ENCODE data around the gene BTG2.

BTG2 gene

DNA sequence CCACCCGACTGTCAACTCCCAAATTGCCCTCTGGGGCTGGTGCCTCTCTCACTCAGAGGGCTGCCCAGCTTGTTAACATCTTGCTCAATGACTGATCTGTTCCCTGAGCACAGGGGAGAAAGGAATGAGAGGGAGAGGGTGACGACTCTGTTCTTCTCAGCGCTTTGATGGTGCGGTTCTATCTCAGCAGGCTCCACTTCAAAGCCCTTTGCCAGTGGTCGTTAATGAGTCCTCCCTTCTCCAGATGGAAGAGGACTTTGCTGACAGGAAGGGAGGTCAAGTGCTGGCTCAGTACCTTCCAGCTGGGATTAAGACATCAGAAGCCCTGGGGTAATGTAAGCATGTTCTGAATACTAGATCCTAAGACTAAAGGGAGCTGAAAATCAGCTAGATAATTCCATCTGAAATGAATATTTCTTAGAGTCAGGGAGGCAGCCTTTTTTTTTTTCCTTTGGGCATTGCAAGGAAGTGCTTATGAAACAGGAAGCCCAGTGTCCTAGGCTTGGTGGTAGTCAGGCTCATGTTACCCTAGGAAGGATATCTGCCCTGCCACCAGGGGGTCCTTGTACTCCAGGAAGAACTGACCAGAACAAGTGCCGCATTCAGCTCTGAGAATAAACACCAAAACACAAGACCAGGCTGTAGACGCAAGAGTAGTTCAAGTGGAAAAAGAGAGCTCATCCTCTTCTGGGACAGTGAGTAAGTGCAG, 40.9 kb downstream of the BTG2 start:
- no peak for DNase-seq

DNA sequence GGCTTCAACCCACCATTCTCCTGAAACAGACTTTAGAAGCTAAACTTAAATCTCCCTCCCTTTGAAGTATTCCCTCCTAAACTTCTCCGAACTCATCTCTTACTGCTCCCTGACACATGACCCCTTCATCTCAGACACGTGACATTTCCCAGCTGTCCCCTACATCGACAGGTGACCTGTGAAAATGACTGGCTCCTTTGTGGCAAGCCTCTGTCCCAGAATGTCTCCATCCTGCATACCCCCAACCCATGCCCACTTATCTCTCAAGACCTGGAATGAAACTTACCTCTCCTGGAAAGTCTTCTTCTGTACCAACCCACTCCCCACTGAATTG, 41.4 kb downstream of the BTG2 start:
- DNase-seq, result no peak

DNA sequence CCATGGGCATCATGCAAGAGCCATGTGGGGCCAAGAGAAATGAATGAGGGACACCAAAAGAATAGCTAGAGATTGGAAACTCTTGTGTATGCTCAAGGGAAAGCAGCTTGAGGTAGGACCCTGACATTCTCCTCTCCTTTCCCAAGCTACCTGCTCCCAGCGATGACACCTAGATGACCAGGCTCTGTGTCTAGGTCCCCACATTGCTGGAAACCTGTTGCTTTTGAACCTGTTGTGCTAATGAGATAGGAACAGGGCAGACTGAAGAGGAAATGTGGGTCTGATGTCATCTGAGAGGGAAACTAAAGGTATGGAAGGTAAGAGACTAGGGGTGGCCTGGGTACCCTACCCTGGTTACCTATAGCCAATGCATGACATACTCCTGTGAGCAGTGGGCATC, 43.8 kb downstream of the BTG2 start:
- DNase-seq, result no peak

GRCh38 chr1:203349773-203350524, 44.6 kb downstream of the BTG2 start:
- no peak for DNase-seq

DNA sequence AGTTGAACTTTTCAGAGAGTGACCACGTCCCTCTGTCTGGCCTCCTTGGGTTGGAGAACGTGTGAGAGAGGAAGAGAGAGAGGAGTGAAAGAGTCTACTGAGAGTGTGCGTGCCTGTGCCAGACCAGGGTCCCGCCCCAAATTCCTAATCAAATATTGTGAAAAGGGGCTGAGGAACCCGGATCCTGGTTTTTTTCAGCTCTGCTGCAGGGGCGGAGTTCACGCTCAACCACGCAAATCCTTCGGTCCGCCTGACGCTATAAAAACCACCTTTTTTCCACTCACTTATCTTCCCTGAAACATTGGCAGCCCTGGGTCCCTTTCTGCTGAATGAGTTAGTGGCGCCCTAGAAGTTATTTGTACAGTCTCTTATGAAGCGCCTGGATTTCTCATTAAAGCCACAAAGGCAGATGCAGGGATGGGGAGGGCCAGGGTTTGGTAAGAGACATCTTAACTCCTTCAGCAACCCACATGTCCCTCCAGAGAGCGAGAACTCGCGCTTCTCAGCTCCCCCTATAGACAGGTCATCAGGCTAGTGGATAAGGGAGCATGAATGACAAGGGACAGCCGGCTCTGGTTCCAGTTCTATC, 45.8 kb downstream of the BTG2 start, which contains the start of gene FMOD:
Gene FMOD (minus strand): TSS at position 86 of the 589 bp plus-strand sequence. CDS start 2,852 bp downstream, outside the sequence.
- no peak for DNase-seq

GRCh38 chr1:203353486-203353885, 48.2 kb downstream of the BTG2 start:
- DNase-seq, result no peak

DNA sequence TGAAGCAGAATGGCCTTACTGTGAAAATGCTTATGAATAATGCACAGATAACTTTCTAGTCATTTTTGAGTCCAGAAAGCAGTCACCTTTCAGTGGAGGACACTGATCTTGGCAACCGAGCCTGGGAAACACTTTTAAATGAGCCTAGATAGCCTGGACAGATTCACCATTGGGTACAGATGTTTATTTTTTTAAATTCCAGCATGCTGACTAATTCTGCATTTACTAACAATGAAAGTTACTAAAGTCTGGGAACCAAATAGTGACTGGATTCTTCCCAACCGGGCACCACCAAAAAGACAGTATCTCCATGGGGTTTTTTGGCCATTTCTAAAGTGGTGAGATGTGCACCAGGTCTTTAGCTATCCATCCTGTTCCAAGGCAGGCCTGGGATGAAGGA, 48.9 kb downstream of the BTG2 start:
- DNase-seq, result no peak

GRCh38 chr1:203359010-203359571, 53.8 kb downstream of the BTG2 start:
- no peak for DNase-seq

All from activated gamma-delta T cell (primary cell).